B cell (primary cell): Measurements from ENCODE around the gene TBX6. TPM values are rescaled to one million over a fixed set of nuclear protein-coding genes. Genes with fewer than 3 reads are reported as not detected.

Experiments used
- ATAC-seq: fragments of 200-7000 bp; cut with Tn5 transposase; one replicate; pipeline ENCODE4 v1.10.0; 2021; ENCODE audit warnings: low read depth, mild to moderate bottlenecking, moderate number of reproducible peaks, moderate library complexity
- CTCF ChIA-PET: fragments of 350-600 bp; sonication (Branson Sonifier 250); formaldehyde crosslinking; loops from one replicate; lab custom pipeline; 2021; ENCODE audit warnings: antibody characterized with exemption, inconsistent platforms; lab: Charles Lee
- POLR2A ChIA-PET: fragments of 350-600 bp; sonication (Branson Sonifier 250); formaldehyde crosslinking; loops from one replicate; lab custom pipeline; 2021; ENCODE audit warnings: antibody characterized with exemption; lab: Charles Lee
- DNase-seq: peaks from one replicate; pipeline ENCODE4 v3.0.0; 2013
- H2AFZ ChIP-seq: 2 replicates; pipeline ENCODE4 v1.6.1; 2012; ENCODE audit warnings: mild to moderate bottlenecking, low read depth, low read length; ENCODE audit not compliant: insufficient read depth, poor library complexity, severe bottlenecking
- H3K27ac ChIP-seq, 2 donors: 1 replicate in 1 of 2; 2 replicates in 1 of 2; pipeline ENCODE4 v1.5.1; 2012 to 2013; ENCODE audit warnings: low read length in 2 of 2, mild to moderate bottlenecking in 2 of 2, moderate library complexity in 1 of 2
- H3K27me3 ChIP-seq, 4 experiments: fragments of 200-600 bp in 1 of 4; sonication (generic) in 1 of 4; replicated peaks in 1 of 4; 1 replicate in 2 of 4; 2 replicates in 2 of 4; pipeline versions ENCODE4 v1.6.1 to v1.7.0; 2013 to 2016; ENCODE audit warnings: low read length in 3 of 4, mild to moderate bottlenecking in 2 of 4, mixed read lengths in 1 of 4, moderate library complexity in 1 of 4; ENCODE audit not compliant: insufficient read depth in 4 of 4, control insufficient read depth in 3 of 4; ENCODE audit errors: control extremely low read depth in 1 of 4
- H3K36me3 ChIP-seq, 2 experiments: replicated peaks in 1 of 2; 1 replicate in 1 of 2; 2 replicates in 1 of 2; pipeline versions ENCODE4 v1.6.1 to v1.7.1; 2013; ENCODE audit warnings: low read length in 1 of 2; ENCODE audit not compliant: insufficient read depth in 2 of 2, control insufficient read depth in 1 of 2; ENCODE audit errors: control extremely low read depth in 1 of 2, extremely low read depth in 1 of 2
- H3K4me1 ChIP-seq, 2 donors: fragments of 200-600 bp in 1 of 2; sonication (generic) in 1 of 2; 1 replicate in 1 of 2; 2 replicates in 1 of 2; pipeline versions ENCODE4 v1.5.1 to v1.6.1; 2013 to 2017; ENCODE audit warnings: low read length in 2 of 2; ENCODE audit not compliant: control insufficient read depth in 2 of 2, insufficient read depth in 2 of 2
- H3K4me2 ChIP-seq: replicated peaks from 2 replicates; pipeline ENCODE3; 2012; ENCODE audit warnings: mild to moderate bottlenecking, low read depth, low read length; ENCODE audit not compliant: poor library complexity, severe bottlenecking
- H3K4me3 ChIP-seq, 5 experiments: fragments of 200-600 bp in 1 of 5; sonication (generic) in 1 of 5; 1 replicate in 3 of 5; 2 replicates in 2 of 5; pipeline versions ENCODE4 v1.5.1 to v1.7.0; 2011 to 2016; ENCODE audit warnings: low read length in 4 of 5, mild to moderate bottlenecking in 4 of 5, low read depth in 2 of 5, control low read depth in 1 of 5, moderate library complexity in 1 of 5; ENCODE audit not compliant: insufficient read depth in 1 of 5; ENCODE audit errors: control extremely low read depth in 1 of 5, extremely low read depth in 1 of 5
- H3K79me2 ChIP-seq: fragments of 200-600 bp; sonication (generic); one replicate; pipeline ENCODE4 v1.6.0; 2016; ENCODE audit warnings: low read length; ENCODE audit not compliant: control insufficient read depth, insufficient read depth
- H3K9ac ChIP-seq: fragments of 200-600 bp; sonication (generic); 2 replicates; pipeline ENCODE4 v1.6.1; 2017; ENCODE audit warnings: mild to moderate bottlenecking, low read length, moderate library complexity
- H3K9me3 ChIP-seq, 3 donors: one replicate each; pipeline versions ENCODE4 v1.6.1 to v1.7.1; 2013; ENCODE audit warnings: low read length in 2 of 3; ENCODE audit not compliant: control insufficient read depth in 2 of 3, insufficient read depth in 1 of 3; ENCODE audit errors: control extremely low read depth in 1 of 3
- H4K20me1 ChIP-seq: 2 replicates; pipeline ENCODE4 v1.6.0; 2012; ENCODE audit warnings: mild to moderate bottlenecking, low read length; ENCODE audit not compliant: insufficient read depth, control insufficient read depth, poor library complexity, severe bottlenecking
- H3K27ac Mint-ChIP-seq: one replicate; pipeline ENCODE4 v1.8.0; 2021; ENCODE audit warnings: mixed read lengths
- H3K27me3 Mint-ChIP-seq: one replicate; pipeline ENCODE4 v1.8.0; 2021; ENCODE audit warnings: mixed read lengths
- H3K4me1 Mint-ChIP-seq: one replicate; pipeline ENCODE4 v1.8.0; 2021; ENCODE audit warnings: mixed read lengths
- H3K4me3 Mint-ChIP-seq: one replicate; pipeline ENCODE4 v1.8.0; 2021; ENCODE audit warnings: mixed read lengths
- H3K9me3 Mint-ChIP-seq: one replicate; pipeline ENCODE4 v1.8.0; 2022; ENCODE audit warnings: mixed read lengths; ENCODE audit not compliant: insufficient read depth
- CTCF ChIP-seq: fragments of 200-600 bp; IDR thresholded peaks from one replicate; pipeline ENCODE4 v1.8.0; 2022; ENCODE audit warnings: antibody characterized with exemption, mild to moderate bottlenecking
- EZH2 ChIP-seq: IDR thresholded peaks from 2 replicates; pipeline ENCODE4 v1.6.1; 2012; ENCODE audit warnings: borderline replicate concordance, low read depth, mild to moderate bottlenecking, moderate library complexity, low read length; ENCODE audit not compliant: insufficient read depth, poor library complexity, severe bottlenecking
- WGBS: methylation state at CpG from one replicate; pipeline ENCODE4 v1.1.5; 2013; ENCODE audit warnings: missing lambda C conversion rate; ENCODE audit not compliant: insufficient coverage; 5-methylcytosine and 5-hydroxymethylcytosine counted together
- intact Hi-C: fragments of 100-400 bp; cut with micrococcal nuclease; formaldehyde crosslinking; loops from one replicate; pipeline ENCODE4 v1.10.0; 2022
- polyA plus RNA-seq: library from polyadenylated mRNA; depleted of rRNA; stranded (reverse); fragments of >200 nt; gene quantifications from 2 replicates; pipeline ENCODE4 v1.2.3, GENCODE V29; 2012
- total RNA-seq, 2 donors: library from RNA; stranded (reverse); fragments of 120-200 nt in 1 of 2; gene quantifications; 1 replicate in 1 of 2; 2 replicates in 1 of 2; pipeline versions ENCODE4 v1.2.3 to v1.2.4, GENCODE V29; 2013 to 2022

The TBX6 gene
- total and polyA plus RNA-seq, 2 donors (not counting 1 experiment from before 2014, with no cell fraction given), result 1.4 to 5.4 TPM

- ChIA-PET CTCF (interaction anchor here (0.7 to 1.3 kb wide), 3 partner anchors 8 to 59 kb away, joined by 3 to 8 read pairs (median 4); partner anchors contain the start of gene TBX6), POLR2A (interaction anchor here (0.6 to 1.0 kb wide), 4 partner anchors 24 to 414 kb away, joined by 3 to 8 read pairs (median 4); partner anchors contain the start of gene YPEL3)
- Histone ChIP-seq H2AFZ (no peak overlapping the region), H3K4me1 (peaks cover 18 to 24% of the 10 kb centered on the region in 2 donors), H3K27me3 (no peaks in the 10 kb centered on the region), H3K4me2 (no peak overlapping the region), H3K79me2 (peaks cover 11% of the 10 kb centered on the region), H3K9ac (no peak overlapping the region), H4K20me1 (no peaks in the 10 kb centered on the region), H3K4me3 (no peak overlapping the region), H3K9me3 (no peaks in the 10 kb centered on the region), H3K27ac (peak overlapping the region in 1 of 2 donors; percentile 44), H3K36me3 (peaks cover 0 to 26% of the 10 kb centered on the region in 2 experiments)
- intact Hi-C loops, result no loop called here
- WGBS, result no CpG with 5 or more reads among the region's 3 CpGs
- H3K9me3 Mint-ChIP-seq, result no peaks in the 10 kb centered on the region
- TF ChIP-seq CTCF, result no peak
- TF ChIP-seq EZH2, result no peak
- H3K4me1 Mint-ChIP-seq, result peaks cover 24% of the 10 kb centered on the region
- no peaks in the 10 kb centered on the region for H3K27me3 Mint-ChIP-seq
- peak overlapping the region; percentile 41 for H3K4me3 Mint-ChIP-seq
- H3K27ac Mint-ChIP-seq, result peak overlapping the region; percentile 80
- ATAC-seq (no peak), DNase-seq (peak; percentile 21)
Observed at GRCh38 chr16:30120340-30121105, 28.8 kb upstream of the TBX6 start.

DNA sequence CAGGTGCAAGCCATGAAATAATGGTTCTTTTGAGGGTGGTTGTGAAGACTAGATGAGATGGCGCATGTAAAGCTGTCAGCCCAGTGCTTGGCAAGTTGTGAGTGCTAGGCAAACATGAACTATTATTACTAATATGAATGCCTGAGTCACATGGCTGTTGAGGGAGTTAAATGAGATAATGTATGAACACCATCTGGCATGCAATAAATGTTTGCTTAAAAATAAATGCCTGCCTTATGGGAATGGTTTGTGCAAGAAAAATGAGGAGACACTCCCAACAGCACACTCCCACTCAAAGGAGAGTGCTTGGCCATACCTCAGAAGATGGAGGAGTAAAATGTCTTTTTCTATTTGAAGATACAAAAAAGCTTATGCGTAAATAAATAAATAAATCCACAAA lies 27.7 kb upstream of the TBX6 start:
- Histone ChIP-seq H3K36me3 (peaks cover 0 to 28% of the 10 kb centered on the region in 2 experiments), H3K27me3 (no peaks in the 10 kb centered on the region), H4K20me1 (no peaks in the 10 kb centered on the region), H2AFZ (no peak overlapping the region), H3K27ac (no peak overlapping the region), H3K4me1 (peaks cover 18 to 30% of the 10 kb centered on the region in 2 donors), H3K9ac (no peak overlapping the region), H3K79me2 (peaks cover 11% of the 10 kb centered on the region), H3K4me2 (no peak overlapping the region), H3K9me3 (no peaks in the 10 kb centered on the region), H3K4me3 (no peak overlapping the region)
- H3K4me1 Mint-ChIP-seq, result peaks cover 27% of the 10 kb centered on the region
- intact Hi-C loops, result no loop called here
- ChIA-PET CTCF (interaction anchor here (0.7 kb wide), 1 partner anchor 28 kb away, joined by 6 read pairs; the partner anchor contains the start of gene TBX6), POLR2A (no interaction called here)
- no peak for TF ChIP-seq CTCF
- TF ChIP-seq EZH2, result no peak
- no peaks in the 10 kb centered on the region for H3K27me3 Mint-ChIP-seq
- ATAC-seq, result no peak
- WGBS, result no CpG with 5 or more reads among the region's 2 CpGs
- H3K9me3 Mint-ChIP-seq, result no peaks in the 10 kb centered on the region
- no peak for DNase-seq
- H3K4me3 Mint-ChIP-seq, result no peak overlapping the region
- H3K27ac Mint-ChIP-seq, result peak overlapping the region; percentile 46
